HG03378 (cell line): ENCODE measurements around the gene DTNB.
"Not testable (repeated sequence)": the region's sequence is repeated elsewhere in the genome, so short reads cannot be mapped to it uniquely, and the experiment has no call there.

Experiments
- ATAC-seq: cut with Tn5 transposase; IDR thresholded peaks from one replicate; pipeline ENCODE4 v1.9.1; 2021; ENCODE audit warnings: mild to moderate bottlenecking, moderate library complexity; ENCODE audit not compliant: unreplicated experiment

DTNB gene

DNA sequence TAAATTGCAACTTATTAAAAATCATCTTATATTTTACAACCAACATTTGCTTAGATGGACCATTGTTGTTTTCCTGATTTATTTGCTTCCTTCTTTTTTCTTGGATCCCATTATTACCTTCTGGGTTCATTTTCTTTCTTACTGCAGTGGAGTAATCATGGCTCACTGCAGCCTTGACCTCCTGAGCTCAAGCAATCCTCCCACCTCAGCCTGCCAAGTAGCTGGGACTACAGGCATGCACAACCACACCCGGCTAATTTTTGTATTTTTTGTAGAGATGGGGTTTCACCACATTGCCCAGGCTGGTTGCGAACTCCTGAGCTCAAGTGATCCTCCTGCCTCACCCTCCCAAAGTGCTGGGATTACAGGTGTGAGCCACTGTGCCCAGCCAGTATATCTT lies 123.8 kb downstream of the DTNB start:
- not testable (repeated sequence) for ATAC-seq

DNA sequence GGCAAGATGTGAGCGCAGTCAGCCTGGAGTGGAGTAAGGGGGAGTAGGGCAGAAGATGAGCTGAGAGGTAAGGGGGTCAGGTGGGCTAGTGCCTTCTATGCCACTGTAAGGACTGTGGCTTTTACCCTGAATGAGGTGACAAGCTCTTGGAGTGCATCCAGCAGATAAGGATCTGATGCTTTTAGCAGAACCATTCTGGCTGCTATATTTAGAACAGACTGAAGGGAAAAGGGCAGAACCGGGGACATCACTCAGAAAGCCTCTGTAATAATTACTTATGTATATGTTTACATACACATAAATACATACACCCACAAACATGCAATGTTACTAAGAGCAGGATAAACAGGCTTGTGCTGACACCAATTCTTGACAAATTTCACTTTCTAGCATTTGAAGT lies 124.8 kb downstream of the DTNB start:
- ATAC-seq = no peak

DNA sequence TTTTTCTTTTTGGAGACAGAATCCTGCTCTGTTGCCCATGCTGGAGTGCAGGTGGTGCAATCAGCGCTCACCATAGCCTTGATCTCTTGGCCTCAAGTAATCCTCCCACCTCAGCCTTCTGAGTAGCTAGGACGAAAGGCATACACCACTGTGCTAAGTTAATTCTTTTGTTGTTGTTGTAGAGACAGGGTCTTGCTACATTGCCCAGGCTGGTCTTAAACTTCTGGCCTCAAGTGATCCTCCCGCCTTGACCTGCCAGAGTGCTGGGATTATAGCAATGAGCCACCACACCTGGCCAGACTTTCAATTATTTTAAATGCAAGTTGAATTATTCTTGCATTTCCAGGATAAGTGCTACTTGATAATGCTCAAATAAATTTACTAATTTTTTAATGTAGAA lies 126.5 kb downstream of the DTNB start:
- no peak for ATAC-seq

DNA sequence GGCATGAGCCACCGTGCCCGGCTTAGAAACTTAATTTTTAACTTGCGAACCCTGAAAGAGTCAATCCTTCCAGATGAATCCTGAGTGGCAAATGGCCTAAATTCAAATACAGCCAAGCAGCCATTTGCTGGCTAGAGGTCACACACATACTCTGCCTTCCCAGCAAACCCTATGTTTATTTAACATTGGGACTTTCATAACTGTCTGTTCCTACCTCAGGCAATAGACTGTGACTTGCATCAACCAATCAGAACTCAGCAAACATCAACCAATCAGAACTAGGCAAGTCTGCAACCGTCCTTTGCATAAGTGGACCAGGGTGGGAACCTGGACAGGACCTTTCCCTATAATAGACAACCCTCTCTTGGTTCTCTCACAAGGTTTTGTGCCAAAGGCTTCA lies 127.5 kb downstream of the DTNB start:
- no peak for ATAC-seq

DNA sequence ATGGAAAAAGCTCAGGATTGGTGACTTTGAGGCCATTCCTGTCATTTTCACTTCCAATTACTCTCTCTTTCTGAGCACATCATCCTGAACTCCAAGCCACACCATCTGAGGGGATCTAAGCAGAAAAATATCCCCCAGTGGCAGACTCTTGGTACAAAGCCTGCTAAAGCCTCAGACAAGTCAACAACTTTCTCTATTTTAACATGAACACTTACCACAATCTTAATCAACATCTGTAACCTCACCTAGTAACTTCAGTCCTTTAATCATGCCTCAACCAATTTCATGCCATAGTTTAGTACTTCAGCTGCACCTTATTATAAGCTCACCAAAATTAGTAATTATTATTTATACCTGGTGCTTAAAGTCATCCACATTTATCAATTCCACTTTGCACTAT lies 128.9 kb downstream of the DTNB start:
- ATAC-seq = no peak

DNA sequence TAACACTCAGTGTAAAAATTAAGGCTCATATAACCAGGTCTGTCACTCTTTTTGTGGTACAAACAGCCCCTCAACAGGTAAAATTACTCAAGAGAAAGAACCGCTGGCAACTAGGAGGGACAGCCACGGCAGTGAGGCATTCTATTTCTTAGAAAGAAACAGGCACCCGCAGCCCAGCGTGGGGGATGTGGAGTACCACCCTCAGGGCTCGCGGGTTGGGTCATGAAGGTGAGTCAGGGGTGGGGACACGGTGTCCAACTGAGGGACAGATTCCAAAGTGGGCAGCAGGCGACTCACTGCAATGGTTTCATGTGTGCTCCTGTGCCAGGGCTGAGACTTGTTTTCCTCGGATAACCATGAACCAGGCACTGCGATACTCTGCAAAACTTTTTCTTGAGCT lies 129.4 kb downstream of the DTNB start:
- no peak for ATAC-seq

DNA sequence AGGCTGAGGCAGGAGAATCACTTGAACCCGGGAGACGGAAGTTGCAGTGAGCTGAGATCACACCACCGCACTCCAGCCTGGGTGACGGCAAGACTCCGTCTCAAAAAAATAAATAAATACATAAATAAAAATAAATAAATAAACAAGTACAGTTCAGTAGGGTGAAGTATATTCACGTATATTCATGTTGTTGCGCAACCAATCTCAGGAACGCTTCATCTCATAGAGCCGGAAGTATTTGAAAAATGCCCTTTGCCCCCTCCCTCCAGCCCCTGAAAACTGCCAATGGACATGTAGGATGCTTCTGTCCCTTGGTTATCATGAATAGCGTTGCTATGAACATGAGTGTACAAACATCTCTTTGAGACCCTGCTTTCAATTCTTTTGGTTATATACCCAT lies 132.0 kb downstream of the DTNB start:
- no peak for ATAC-seq

DNA sequence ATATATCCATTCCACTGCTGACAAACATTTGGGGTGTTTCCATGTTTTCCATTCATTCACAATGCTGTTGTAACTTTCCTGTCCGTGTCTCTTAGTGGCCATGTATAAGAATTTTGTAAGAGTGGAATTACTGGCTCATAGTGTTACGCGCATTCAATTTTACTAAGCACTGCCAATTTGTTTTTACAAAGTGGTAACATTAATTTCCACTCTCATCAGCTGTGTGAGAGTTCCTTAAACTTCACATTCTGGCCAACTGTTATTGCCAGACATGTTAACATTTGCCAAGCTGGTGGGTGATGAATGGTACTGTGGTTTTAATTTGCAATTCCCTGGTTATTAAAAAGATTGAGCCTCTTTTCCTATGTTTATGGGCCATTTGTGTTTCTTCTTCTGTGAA lies 134.2 kb downstream of the DTNB start:
- no peak for ATAC-seq

DNA sequence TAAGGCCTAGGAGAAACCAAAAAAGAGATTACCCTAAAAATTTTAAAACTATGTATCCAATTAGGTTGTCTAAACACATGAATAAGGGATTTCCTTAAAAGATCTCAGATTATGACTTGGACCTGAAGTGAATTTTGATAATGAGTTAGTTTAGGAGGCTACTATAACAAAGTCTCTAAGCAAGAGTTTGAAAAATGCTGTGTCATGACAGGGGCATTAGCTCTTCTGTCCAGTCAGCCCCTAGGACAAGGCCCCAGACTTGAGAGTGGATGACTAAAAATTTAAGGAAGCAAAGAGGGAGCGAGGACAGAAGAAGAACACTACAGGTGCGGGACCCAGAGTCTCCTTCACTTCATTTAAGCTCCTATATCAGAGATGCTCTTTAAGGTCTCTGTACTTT lies 135.9 kb downstream of the DTNB start:
- ATAC-seq = no peak

DNA sequence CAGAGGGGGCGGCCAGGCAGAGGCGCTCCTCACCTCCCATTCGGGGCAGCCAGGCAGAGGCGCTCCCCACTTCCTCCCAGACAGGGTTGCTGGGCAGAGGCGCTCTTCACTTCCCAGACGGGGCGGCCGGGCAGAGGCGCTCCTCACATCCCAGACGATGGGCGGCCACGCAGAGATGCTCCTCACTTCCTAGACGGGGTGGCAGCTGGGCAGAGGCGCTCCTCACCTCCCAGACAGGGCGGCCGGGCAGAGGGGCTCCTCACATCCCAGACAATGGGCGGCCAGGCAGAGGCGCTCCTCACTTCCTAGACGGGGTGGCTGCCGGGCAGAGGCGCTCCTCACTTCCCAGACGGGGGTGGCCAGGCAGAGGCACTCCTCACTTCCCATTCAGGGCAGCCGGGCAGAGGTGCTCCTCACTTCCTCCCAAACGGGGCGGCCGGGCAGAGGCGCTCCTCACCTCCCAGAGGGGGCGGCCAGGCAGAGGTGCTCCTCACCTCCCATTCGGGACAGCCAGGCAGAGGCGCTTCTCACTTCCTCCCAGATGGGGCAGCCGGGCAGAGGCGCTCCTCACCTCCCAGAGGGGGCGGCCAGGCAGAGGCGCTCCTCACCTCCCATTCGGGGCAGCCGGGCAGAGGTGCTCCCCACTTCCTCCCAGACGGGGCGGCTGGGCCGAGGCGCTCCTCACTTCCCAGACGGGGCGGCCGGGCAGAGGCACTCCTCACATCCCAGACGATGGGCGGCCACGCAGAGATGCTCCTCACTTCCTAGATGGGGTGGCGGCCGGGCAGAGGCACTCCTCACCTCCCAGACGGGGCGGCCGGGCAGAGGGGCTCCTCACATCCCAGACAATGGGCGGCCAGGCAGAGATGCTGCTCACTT lies 137.7 kb downstream of the DTNB start:
- not testable (repeated sequence) for ATAC-seq

DNA sequence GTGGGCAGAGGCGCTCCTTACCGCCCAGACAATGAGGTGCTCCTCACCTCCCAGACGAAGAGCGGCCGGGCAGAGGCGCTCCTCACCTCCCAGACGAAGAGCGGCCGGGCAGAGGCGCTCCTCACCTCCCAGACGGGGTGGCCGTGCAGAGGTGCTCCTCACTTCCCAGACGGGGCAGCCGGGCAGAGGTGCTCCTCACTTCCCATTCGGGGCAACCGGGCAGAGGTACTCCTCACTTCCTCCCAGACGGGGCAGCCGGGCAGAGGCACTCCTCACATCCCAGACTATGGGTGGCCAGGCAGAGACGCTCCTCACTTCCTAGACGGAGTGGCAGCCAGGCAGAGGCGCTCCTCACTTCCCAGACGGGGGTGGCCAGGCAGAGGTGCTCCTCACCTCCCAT lies 138.4 kb downstream of the DTNB start:
- not testable (repeated sequence) for ATAC-seq

DNA sequence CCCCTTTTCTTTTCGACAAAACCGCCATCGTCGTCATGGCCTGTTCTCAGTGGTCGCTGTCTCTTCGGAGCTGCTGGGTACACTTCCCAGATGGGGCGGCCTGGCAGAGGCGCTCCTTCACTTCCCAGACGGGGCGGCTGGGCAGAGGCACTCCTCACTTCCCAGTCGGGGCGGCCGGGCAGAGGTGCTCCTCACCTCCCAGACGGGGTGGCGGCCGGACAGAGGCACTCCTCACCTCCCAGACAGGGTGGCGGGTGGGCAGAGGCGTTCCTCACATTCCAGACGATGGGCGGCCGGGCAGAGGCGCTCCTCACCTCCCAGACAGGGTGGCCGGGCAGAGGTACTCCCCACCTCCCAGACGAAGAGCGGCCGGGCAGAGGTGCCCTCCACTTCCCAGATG lies 138.9 kb downstream of the DTNB start:
- ATAC-seq = no peak

DNA sequence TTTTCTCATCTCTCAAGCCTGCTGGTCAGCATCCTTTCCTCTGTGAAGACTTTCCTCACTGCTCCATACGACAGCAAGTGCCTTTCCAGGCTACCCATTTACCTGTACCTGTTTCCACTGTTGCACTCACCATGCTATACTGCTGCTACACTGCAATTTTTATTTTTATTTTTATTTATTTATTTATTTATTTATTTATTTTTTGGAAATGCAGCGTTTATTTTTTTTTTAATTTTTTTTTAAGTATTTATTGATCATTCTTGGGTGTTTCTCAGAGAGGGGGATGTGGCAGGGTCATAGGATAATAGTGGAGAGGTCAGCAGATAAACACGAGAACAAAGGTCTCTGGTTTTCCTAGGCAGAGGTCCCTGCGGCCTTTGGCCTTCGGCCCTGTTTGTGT lies 139.6 kb downstream of the DTNB start:
- ATAC-seq = not testable (repeated sequence)

DNA sequence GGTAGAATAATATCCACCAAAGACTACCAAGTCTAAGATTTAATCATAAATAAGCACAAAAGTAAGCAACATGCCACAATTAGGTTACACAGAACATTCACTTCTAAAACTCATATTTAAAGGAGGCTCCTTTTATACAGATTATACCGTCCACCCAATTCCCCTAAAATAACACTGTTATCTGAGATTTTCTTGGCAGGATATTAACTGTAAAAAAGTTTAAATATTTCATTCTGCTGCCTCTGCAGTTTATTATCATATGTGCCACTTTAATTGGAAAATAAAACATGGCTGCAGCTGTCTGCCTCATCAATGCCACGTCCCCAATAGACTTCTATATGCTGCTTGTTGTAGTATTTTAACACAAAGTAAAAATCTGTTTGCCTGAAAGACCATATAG lies 140.9 kb downstream of the DTNB start:
- ATAC-seq = no peak

DNA sequence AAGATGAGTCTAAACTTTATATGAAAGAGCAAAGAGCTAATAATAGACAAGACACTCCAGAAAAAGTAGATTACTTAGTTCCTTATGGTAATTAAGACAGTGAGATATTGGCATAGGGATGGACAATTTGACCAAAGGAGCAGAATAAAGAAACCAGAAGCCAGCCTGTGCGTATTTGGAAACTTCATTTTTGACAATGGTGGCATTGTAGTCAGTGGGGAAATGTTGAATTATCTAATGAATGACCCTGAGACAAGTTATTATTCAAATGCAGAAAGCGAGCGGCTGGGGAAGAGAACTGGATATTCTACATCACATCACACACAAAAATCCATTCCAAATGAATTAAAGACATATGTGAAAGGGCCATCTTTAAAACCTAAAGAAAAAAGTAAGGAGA lies 144.3 kb downstream of the DTNB start:
- no peak for ATAC-seq

DNA sequence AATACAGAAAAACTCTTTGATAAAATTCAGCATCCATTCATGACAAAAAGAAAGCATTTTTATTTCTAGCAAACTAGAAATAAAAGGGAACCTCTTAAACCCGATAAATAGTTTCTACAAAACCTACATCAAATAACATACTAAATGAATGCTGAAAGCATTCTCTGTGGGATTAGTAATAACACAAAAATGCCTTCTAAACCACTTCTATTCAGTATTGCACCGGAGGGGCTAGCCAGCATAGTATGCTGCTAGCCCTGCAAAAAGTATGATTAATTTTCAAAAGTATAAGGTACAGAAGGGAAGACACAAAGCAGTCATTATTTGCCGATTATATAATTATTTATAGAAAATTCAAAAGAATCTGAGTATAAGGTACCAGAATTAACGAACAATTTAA lies 145.2 kb downstream of the DTNB start:
- no peak for ATAC-seq

DNA sequence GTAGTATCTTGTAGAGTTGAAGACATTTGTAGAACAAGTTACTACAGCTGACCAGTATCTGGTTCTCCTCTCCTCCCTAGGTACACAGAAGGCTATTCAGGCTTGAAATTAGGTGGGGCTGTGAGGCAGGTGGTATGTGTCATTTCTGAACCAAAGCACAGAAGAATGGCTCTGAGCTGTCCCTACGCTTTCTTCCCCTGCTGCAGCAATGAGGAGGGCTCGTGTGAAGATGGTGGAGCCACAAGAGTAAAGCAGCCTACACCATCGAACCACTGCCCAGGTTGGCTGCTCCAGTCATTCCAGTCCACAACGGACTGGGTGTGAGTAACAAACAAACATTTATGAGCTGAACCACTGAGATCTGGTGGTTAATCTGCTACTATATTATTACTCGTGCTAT lies 148.9 kb downstream of the DTNB start:
- ATAC-seq = no peak

DNA sequence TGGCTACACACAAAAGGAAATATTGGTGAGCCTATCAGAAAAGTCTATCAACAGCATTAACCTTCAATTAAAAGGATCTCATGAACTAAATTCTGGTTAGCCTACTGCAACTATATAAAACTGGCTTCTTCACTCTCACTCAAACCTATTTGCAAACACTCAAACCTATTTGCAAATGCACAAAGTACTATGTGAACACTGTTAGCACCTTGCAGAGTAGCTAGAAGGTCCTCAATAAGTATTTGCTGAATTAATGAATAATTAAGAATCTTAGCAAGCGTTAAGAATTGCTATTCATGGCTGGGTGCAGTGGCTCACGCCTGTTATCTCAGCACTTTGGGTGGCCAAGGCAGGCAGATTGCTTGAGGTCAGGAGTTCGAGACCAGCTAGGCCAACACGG lies 150.3 kb downstream of the DTNB start:
- ATAC-seq = no peak

DNA sequence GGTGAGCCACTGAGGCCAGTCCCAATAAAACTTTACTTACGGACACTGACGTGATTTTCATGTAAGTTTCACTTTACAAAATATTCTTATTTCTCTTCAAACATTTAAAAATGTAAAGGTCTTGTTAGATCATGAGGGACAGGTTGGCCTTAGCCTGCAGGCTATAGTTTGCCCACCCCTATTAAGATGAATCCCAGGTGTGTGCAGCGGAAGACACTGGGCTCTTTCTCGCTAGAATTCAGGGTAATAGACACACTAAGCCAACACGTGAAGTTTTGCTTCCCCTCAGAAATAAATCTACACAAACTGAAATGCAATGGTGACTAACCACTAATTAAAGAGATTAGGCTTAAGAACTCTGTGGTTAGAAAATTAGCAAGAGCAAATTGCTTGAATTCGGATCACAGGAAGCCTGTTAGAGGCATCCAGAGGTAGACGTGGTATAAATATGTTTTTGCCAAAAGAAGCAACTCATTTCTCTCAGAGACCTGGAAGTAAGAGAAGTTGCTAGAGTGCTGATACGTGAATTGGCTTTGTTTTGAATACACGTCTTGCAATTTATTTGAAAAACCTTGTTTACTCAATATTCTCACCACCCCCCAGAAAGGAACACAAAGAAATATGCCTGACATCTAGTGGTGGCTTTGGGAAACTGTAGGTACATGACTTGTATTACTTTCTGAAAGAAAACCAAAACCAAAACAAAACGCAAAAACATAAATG lies 151.6 kb downstream of the DTNB start:
- ATAC-seq = peak; percentile 70

DNA sequence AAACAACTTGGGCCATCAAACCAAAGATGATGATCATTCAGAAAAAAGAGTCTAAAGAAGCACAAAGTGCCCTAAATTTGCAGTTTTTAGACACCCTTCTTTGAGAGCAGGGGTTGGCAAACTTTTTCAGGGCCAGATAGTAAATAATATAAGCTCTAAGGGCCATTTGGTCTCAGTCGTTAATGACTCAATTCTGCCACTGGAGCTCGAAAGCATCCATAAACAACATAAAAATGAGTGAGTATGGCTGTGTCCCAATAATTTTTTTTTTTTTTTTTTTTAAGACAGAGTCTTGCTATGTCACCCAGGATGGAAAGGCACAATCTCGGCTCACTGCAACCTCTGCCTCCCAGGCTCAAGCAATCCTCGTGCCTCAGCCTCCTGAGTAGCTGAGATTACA lies 152.3 kb downstream of the DTNB start:
- ATAC-seq = no peak

DNA sequence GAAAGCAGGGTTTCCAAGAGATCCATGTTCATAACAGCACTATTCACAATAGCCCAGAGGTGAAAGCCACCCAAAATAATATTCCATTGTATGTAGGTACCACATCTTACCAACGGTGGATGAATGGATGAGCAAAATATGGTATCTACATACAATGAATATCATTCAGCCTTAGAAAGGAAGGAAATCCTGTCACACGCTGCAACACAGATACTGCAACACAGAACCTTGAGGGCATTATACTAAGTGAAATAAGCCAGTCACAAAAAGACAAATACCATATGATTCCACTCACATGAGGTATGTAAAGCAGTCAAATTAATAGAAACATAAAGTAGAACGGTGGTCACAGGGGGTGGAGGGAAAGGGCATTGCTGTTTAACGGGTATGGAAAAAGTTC lies 155.7 kb downstream of the DTNB start:
- no peak for ATAC-seq

DNA sequence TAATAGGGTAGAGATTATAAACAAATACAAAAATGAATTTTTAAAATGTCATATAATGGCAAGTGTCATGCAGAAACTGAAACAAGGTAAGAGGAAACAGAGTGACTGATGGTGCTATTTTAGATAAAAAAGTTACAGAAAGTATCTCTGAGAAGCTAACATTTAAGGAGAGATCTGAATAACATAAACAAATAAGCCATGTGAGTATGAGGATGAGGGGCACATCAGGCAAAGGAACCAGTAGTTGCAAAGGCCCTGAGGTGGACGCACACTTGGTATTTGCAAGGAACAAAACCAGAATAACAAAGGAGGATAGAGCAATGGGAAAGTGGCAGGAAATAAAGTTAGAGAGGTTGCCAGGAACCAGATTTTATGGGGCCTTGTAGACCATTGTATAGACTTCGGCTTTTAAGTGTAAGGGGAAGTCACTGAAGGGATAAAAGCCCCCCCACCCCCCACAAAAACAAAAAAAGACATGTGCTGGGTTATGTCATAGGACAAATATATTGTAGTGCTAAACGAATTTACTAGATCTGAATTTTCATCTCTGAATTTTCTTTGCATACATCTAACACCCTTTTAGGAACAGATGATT lies 159.2 kb downstream of the DTNB start:
- no peak for ATAC-seq
